GM19240 (cell line): ENCODE data around the gene RPS18.
A peak's percentile ranks its signal among the peaks of the same experiment; 100 is the strongest.
"Not testable (repeated sequence)": the region's sequence is repeated elsewhere in the genome, so short reads cannot be mapped to it uniquely, and the experiment has no call there.

ENCODE experiments used
- DNase-seq: peaks from one replicate; pipeline ENCODE4 v3.0.0; 2011; ENCODE audit warnings: low spot score; ENCODE audit not compliant: insufficient read length

Gene RPS18

GRCh38 chr6:33271468-33272274 is at the start of gene RPS18, which contains the start of gene VPS52:
Gene RPS18, plus strand, starts transcription at chr6:33272075. Its CDS starts 45 bp downstream, at chr6:33272120.
Gene VPS52, minus strand, starts transcription at chr6:33271876. Its CDS starts 201 bp downstream, at chr6:33271675.
- DNase-seq, result peak; percentile 71

GRCh38 chr6:33226503-33227120 is 45.3 kb upstream of the RPS18 start:
- not testable (repeated sequence) for DNase-seq

- no peak for DNase-seq
These were observed 36.6 kb upstream of the RPS18 start for GRCh38 chr6:33235221-33235634.

GRCh38 chr6:33236328-33236727 is 35.5 kb upstream of the RPS18 start:
- no peak for DNase-seq

GRCh38 chr6:33236852-33237251 is 35.0 kb upstream of the RPS18 start:
- DNase-seq, result no peak

GRCh38 chr6:33237741-33238140 is 34.1 kb upstream of the RPS18 start:
- no peak for DNase-seq

GRCh38 chr6:33241968-33242367 is 29.9 kb upstream of the RPS18 start:
- DNase-seq, result no peak

GRCh38 chr6:33243476-33243875 is 28.4 kb upstream of the RPS18 start:
- no peak for DNase-seq

- peak; percentile 49 for DNase-seq
These were observed 23.8 kb upstream of the RPS18 start for GRCh38 chr6:33247977-33248642.

- no peak for DNase-seq
These were observed 23.3 kb upstream of the RPS18 start for GRCh38 chr6:33248643-33248931.

GRCh38 chr6:33248932-33249731 is 22.7 kb upstream of the RPS18 start:
- DNase-seq, result peak; percentile 65

- no peak for DNase-seq
These were observed 21.9 kb upstream of the RPS18 start for GRCh38 chr6:33249732-33250630.

GRCh38 chr6:33250731-33251130 is 21.1 kb upstream of the RPS18 start:
- no peak for DNase-seq

- no peak for DNase-seq
These were observed 20.4 kb upstream of the RPS18 start for GRCh38 chr6:33251395-33252012.

GRCh38 chr6:33252759-33253158 is 19.1 kb upstream of the RPS18 start:
- no peak for DNase-seq

GRCh38 chr6:33254591-33254990 is 17.3 kb upstream of the RPS18 start:
- DNase-seq, result no peak

GRCh38 chr6:33259032-33259431 is 12.8 kb upstream of the RPS18 start:
- no peak for DNase-seq

- not testable (repeated sequence) for DNase-seq
These were observed 9.4 kb upstream of the RPS18 start for GRCh38 chr6:33262490-33262889.

- DNase-seq, result no peak
These were observed 7.9 kb upstream of the RPS18 start for GRCh38 chr6:33264015-33264414.

- DNase-seq, result no peak
These were observed 783 bp upstream of the RPS18 start for GRCh38 chr6:33271117-33271467.
